ENCODE results near the gene PLXNA1.

The PLXNA1 gene

GRCh38 chr3:126968391-126969390 lies 14.2 kb upstream of the PLXNA1 start:
- no peak for FAIRE-seq

GRCh38 chr3:126969586-126969985 lies 13.3 kb upstream of the PLXNA1 start:
- FAIRE-seq, result no peak

- no peak for FAIRE-seq
These were observed 12.8 kb upstream of the PLXNA1 start for GRCh38 chr3:126970101-126970500.

- FAIRE-seq, result no peak
These were observed 12.0 kb upstream of the PLXNA1 start for GRCh38 chr3:126970921-126971320.

- no peak for FAIRE-seq
These were observed 11.0 kb upstream of the PLXNA1 start for GRCh38 chr3:126971891-126972351.

GRCh38 chr3:126972866-126973265 lies 10.0 kb upstream of the PLXNA1 start:
- FAIRE-seq, result no peak

- FAIRE-seq, result no peak
These were observed 9.1 kb upstream of the PLXNA1 start for GRCh38 chr3:126973814-126974213.

- no peak for FAIRE-seq
These were observed 8.2 kb upstream of the PLXNA1 start for GRCh38 chr3:126974756-126975155.

GRCh38 chr3:126976906-126977305 lies 6.0 kb upstream of the PLXNA1 start:
- FAIRE-seq, result no peak

GRCh38 chr3:126977821-126978220 lies 5.1 kb upstream of the PLXNA1 start:
- no peak for FAIRE-seq

GRCh38 chr3:126978291-126978690 lies 4.6 kb upstream of the PLXNA1 start:
- FAIRE-seq, result no peak

GRCh38 chr3:126979046-126979628 lies 3.8 kb upstream of the PLXNA1 start:
- FAIRE-seq, result no peak

- no peak for FAIRE-seq
These were observed 2.6 kb upstream of the PLXNA1 start for GRCh38 chr3:126980266-126980811.

GRCh38 chr3:126982126-126982470 lies 817 bp upstream of the PLXNA1 start:
- no peak for FAIRE-seq

GRCh38 chr3:126983276-126983652 lies 349 bp downstream of the PLXNA1 start:
- FAIRE-seq, result no peak

GRCh38 chr3:126983653-126984390 lies 907 bp downstream of the PLXNA1 start:
- no peak for FAIRE-seq

GRCh38 chr3:126984391-126985131 lies 1.6 kb downstream of the PLXNA1 start:
- FAIRE-seq, result no peak

GRCh38 chr3:126985132-126985985 lies 2.4 kb downstream of the PLXNA1 start:
- no peak for FAIRE-seq

GRCh38 chr3:126986001-126986400 lies 3.1 kb downstream of the PLXNA1 start:
- FAIRE-seq, result no peak

- no peak for FAIRE-seq
These were observed 4.2 kb downstream of the PLXNA1 start for GRCh38 chr3:126987129-126987528.

- FAIRE-seq, result no peak
These were observed 4.7 kb downstream of the PLXNA1 start for GRCh38 chr3:126987596-126987995.

All from A204.1 (cell line).